ENCODE data around the gene ANKRD36. TPM values are rescaled to one million over a fixed set of nuclear protein-coding genes. Genes with fewer than 3 reads are reported as not detected.
A peak's percentile ranks its signal among the peaks of the same experiment; 100 is the strongest.
"Not testable (repeated sequence)": the region's sequence is repeated elsewhere in the genome, so short reads cannot be mapped to it uniquely, and the experiment has no call there.

ANKRD36 gene
- total and polyA plus RNA-seq, 2 donors from 2014 or later: 1.5 to 31.0 TPM

GRCh38 chr2:97232981-97233380, 120.0 kb downstream of the ANKRD36 start:
- intact Hi-C loops (cut with DNase I); H3K27me3 ChIP-seq (ENCODE audit: control insufficient read depth, insufficient read depth, low read length); H3K4me3 ChIP-seq (ENCODE audit: low read length in 3 of 3); H3K4me1 ChIP-seq (ENCODE audit: control insufficient read depth in 2 of 3, insufficient read depth in 2 of 3, low read depth in 1 of 3, low read length in 3 of 3); H3K9me3 ChIP-seq (ENCODE audit: control insufficient read depth in 2 of 3, insufficient read depth in 1 of 3, low read length in 3 of 3); FAIRE-seq; DNase-seq; H3K36me3 ChIP-seq (ENCODE audit: control insufficient read depth in 2 of 3, insufficient read depth in 3 of 3, low read length in 3 of 3); H3K27ac ChIP-seq (ENCODE audit: low read depth in 2 of 2, low read length in 2 of 2); H3K9ac ChIP-seq (ENCODE audit: low read length in 3 of 3): not testable (repeated sequence)

GRCh38 chr2:97233660-97234295, 120.8 kb downstream of the ANKRD36 start:
- intact Hi-C loops (cut with DNase I); FAIRE-seq: not testable (repeated sequence)

GRCh38 chr2:97261192-97261591, 148.2 kb downstream of the ANKRD36 start:
- H3K27ac ChIP-seq (ENCODE audit: low read depth in 2 of 2, low read length in 2 of 2); H3K27me3 ChIP-seq (ENCODE audit: control insufficient read depth, insufficient read depth, low read length); H3K9ac ChIP-seq (ENCODE audit: low read length in 3 of 3); H3K36me3 ChIP-seq (ENCODE audit: control insufficient read depth in 2 of 3, insufficient read depth in 3 of 3, low read length in 3 of 3); FAIRE-seq; intact Hi-C loops (cut with DNase I); DNase-seq; H3K4me3 ChIP-seq (ENCODE audit: low read length in 3 of 3); H3K9me3 ChIP-seq (ENCODE audit: control insufficient read depth in 2 of 3, insufficient read depth in 1 of 3, low read length in 3 of 3); H3K4me1 ChIP-seq (ENCODE audit: control insufficient read depth in 2 of 3, insufficient read depth in 2 of 3, low read depth in 1 of 3, low read length in 3 of 3): not testable (repeated sequence)

More at GRCh38 chr2:97233660-97234295, 120.8 kb downstream of the ANKRD36 start:
- H3K36me3 ChIP-seq (ENCODE audit: control insufficient read depth in 2 of 3, insufficient read depth in 3 of 3, low read length in 3 of 3); DNase-seq; H3K9ac ChIP-seq (ENCODE audit: low read length in 3 of 3); H3K27me3 ChIP-seq (ENCODE audit: control insufficient read depth, insufficient read depth, low read length); H3K4me1 ChIP-seq (ENCODE audit: control insufficient read depth in 2 of 3, insufficient read depth in 2 of 3, low read depth in 1 of 3, low read length in 3 of 3); H3K4me3 ChIP-seq (ENCODE audit: low read length in 3 of 3); H3K9me3 ChIP-seq (ENCODE audit: control insufficient read depth in 2 of 3, insufficient read depth in 1 of 3, low read length in 3 of 3); H3K27ac ChIP-seq (ENCODE audit: low read depth in 2 of 2, low read length in 2 of 2): not testable (repeated sequence)

DNA sequence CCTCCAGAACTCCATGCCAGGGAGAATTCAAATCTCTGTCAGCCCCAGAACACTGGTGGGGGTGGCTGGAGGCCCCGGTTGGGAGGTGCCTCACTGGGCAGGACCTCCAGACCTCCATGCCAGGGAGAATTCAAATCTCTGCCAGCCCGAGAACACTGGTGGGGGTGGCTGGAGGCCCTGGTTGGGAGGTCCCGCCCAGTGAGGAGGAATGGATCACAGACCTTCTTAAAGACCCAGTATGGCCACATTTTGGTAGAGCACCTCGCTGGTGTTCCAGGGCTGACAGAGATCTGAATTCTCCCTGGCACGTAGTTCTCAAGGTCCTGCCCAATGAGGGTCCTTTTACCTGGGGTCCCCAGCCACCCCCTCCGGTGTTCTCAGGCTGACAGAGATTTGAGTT, 153.5 kb downstream of the ANKRD36 start:
- intact Hi-C loops (cut with DNase I); H3K27ac ChIP-seq (ENCODE audit: low read depth in 2 of 2, low read length in 2 of 2); H3K27me3 ChIP-seq (ENCODE audit: control insufficient read depth, insufficient read depth, low read length); FAIRE-seq; H3K4me1 ChIP-seq (ENCODE audit: control insufficient read depth in 2 of 3, insufficient read depth in 2 of 3, low read depth in 1 of 3, low read length in 3 of 3); H3K4me3 ChIP-seq (ENCODE audit: low read length in 3 of 3); H3K9me3 ChIP-seq (ENCODE audit: control insufficient read depth in 2 of 3, insufficient read depth in 1 of 3, low read length in 3 of 3); H3K9ac ChIP-seq (ENCODE audit: low read length in 3 of 3); H3K36me3 ChIP-seq (ENCODE audit: control insufficient read depth in 2 of 3, insufficient read depth in 3 of 3, low read length in 3 of 3): not testable (repeated sequence)
- DNase-seq: peak in 1 of 5 donors; percentile 7

DNA sequence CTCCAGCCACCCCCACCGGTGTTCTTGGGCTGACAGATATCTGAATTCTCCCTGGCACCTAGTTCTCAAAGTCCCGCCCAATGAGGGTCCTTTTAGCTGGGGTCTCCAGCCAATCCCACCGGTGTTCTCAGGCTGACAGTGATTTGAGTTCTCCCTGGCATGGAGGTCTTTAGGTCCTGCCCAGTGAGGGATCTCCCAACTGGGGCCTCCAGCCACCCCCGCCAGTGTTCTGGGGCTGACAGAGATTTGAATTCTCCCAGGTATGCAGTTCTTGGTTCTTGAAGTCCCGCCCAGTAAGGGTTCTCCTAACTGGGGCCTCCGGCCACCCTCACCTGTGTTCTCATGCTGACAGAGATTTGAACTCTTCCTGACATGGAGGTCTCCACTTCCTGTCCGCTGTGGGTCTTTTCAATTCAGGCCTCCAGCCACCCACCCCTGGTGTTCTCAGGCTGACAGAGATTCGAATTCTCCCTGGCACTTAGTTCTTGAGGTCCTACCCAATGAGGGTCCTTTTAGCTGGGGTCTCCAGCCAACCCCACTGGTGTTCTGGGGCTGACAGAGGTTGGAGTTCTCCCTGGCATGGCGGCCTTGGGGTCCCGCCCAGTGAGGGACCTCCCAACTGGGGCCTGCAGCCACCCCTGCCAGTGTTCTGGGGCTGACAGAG, 154.6 kb downstream of the ANKRD36 start:
- H3K36me3 ChIP-seq (ENCODE audit: control insufficient read depth in 2 of 3, insufficient read depth in 3 of 3, low read length in 3 of 3): no peaks in the 10 kb centered on the region
- H3K4me3 ChIP-seq (ENCODE audit: low read length in 3 of 3): no peak overlapping the region
- no peak overlapping the region for H3K27ac ChIP-seq (ENCODE audit: low read depth in 2 of 2, low read length in 2 of 2)
- no peaks in the 10 kb centered on the region for H3K27me3 ChIP-seq (ENCODE audit: control insufficient read depth, insufficient read depth, low read length)
- intact Hi-C loops (cut with DNase I): no loop called here
- TF ChIP-seq CTCF (IDR thresholded peaks at IDR 0.05; ENCODE audit: borderline replicate concordance, extremely low read depth, insufficient read depth): no peak
- no peak overlapping the region for H3K9ac ChIP-seq (ENCODE audit: low read length in 3 of 3)
- no peaks in the 10 kb centered on the region for H3K4me1 ChIP-seq (ENCODE audit: control insufficient read depth in 2 of 3, insufficient read depth in 2 of 3, low read depth in 1 of 3, low read length in 3 of 3)
- peak in 4 of 5 donors; percentile 0 to 61 (median 22) for DNase-seq
- no peak for FAIRE-seq
- H3K9me3 ChIP-seq (ENCODE audit: control insufficient read depth in 2 of 3, insufficient read depth in 1 of 3, low read length in 3 of 3): no peaks in the 10 kb centered on the region

- peak in 2 of 5 donors; percentile 0 to 54 for DNase-seq
- H3K9me3 ChIP-seq (ENCODE audit: control insufficient read depth in 2 of 3, insufficient read depth in 1 of 3, low read length in 3 of 3); H3K27ac ChIP-seq (ENCODE audit: low read depth in 2 of 2, low read length in 2 of 2); intact Hi-C loops (cut with DNase I); FAIRE-seq; H3K36me3 ChIP-seq (ENCODE audit: control insufficient read depth in 2 of 3, insufficient read depth in 3 of 3, low read length in 3 of 3); H3K27me3 ChIP-seq (ENCODE audit: control insufficient read depth, insufficient read depth, low read length); H3K4me3 ChIP-seq (ENCODE audit: low read length in 3 of 3); H3K4me1 ChIP-seq (ENCODE audit: control insufficient read depth in 2 of 3, insufficient read depth in 2 of 3, low read depth in 1 of 3, low read length in 3 of 3); H3K9ac ChIP-seq (ENCODE audit: low read length in 3 of 3): not testable (repeated sequence)
Observed at GRCh38 chr2:97268075-97268591, 155.2 kb downstream of the ANKRD36 start.

- H3K9ac ChIP-seq (ENCODE audit: low read length in 3 of 3); H3K27ac ChIP-seq (ENCODE audit: low read depth in 2 of 2, low read length in 2 of 2); H3K4me1 ChIP-seq (ENCODE audit: control insufficient read depth in 2 of 3, insufficient read depth in 2 of 3, low read depth in 1 of 3, low read length in 3 of 3); intact Hi-C loops (cut with DNase I); H3K9me3 ChIP-seq (ENCODE audit: control insufficient read depth in 2 of 3, insufficient read depth in 1 of 3, low read length in 3 of 3); DNase-seq; H3K36me3 ChIP-seq (ENCODE audit: control insufficient read depth in 2 of 3, insufficient read depth in 3 of 3, low read length in 3 of 3); FAIRE-seq; H3K27me3 ChIP-seq (ENCODE audit: control insufficient read depth, insufficient read depth, low read length); H3K4me3 ChIP-seq (ENCODE audit: low read length in 3 of 3): not testable (repeated sequence)
Observed at GRCh38 chr2:97276232-97276798, 163.4 kb downstream of the ANKRD36 start.

All from kidney (tissue), 14 donors.